HuH-7.5 (cell line): ENCODE results near the gene SLC24A4.

Experiments used
- DNase-seq: peaks from one replicate; pipeline ENCODE4 v3.0.0; 2011; ENCODE audit warnings: low spot score

The SLC24A4 gene

DNA sequence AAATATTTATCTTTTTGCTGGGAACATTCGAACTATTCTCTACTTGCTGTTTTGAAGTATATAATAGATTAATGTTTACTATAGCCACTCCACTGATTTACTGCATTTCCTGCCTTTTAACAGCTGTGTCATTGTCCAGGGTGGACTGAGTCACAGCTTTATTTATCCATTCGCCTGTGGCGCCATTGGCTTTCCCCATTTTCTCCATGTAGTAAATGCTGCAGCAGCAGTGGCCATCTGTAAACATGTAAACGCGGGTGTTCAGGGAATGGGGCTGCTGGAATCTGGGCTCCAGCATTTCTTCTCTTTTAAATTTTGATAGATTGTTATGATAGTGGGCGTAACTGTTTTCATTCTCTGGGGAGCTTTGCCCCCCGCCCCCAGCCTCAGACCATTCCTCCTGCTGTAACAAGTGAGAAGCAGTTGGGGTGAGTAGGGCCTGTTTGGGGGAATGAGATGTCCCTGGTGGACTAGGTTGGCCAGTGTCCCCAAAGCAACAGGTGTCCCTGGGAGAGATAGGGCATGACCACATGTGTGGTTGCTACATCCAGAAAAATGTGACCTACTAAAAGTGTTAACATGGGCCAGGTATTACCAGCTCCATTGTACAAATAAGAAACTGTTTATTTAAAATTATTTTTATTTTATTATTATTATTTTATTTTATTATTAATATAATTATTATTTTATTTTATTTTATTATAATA is 223.5 kb downstream of the SLC24A4 start:
- DNase-seq: no peak

DNA sequence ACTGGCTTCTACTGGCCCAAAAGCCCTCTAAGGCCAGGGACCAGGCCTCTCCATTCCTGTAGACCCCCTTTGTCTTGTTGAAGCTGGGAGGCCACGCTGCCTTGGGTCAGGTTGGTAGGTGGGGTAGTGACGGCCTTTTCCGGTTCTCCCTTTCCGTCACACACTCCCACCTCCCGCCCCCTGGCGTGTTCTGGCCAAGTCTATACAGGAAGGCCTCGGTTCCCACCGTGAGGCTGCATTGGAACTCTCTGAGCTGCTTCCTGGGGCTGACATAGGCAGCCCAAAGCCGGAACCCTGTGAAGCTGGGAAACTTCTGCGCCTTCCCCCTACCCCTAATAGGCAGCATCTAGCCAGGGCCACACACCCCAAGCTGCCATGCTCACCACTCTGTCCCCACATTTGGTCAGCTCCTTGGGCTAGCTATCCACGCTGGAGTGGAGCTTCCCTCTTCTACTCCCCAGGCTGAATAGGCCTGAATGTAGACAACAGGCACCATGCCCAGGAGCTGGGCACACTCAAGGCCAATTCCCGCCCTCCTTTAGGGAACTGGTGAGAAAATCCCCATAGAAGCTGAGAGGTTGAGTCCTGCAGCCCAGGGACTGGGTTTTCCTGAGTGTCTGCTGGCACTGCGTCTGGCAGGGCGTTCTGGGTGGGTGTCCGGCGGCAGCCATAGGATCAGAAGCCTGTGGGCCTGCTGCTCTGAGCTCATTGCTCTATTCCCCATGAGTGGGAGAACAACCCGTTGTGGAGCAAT is 226.3 kb downstream of the SLC24A4 start:
- no peak for DNase-seq

GRCh38 chr14:92549859-92550230 is 226.9 kb downstream of the SLC24A4 start:
- no peak for DNase-seq
